ENCODE data around the gene PRMT1. TPM values are rescaled to one million over a fixed set of nuclear protein-coding genes. Genes with fewer than 3 reads are reported as not detected.
"Not testable (repeated sequence)": the region's sequence is repeated elsewhere in the genome, so short reads cannot be mapped to it uniquely, and the experiment has no call there.

Gene PRMT1
- total RNA-seq, 1 experiment from 2014 or later = 633 TPM

GRCh38 chr19:49704888-49705642 is 28.0 kb downstream of the PRMT1 start:
- in situ Hi-C loops (cut with HindIII; ENCODE audit: low sequenced_read_pairs) = no loop called here

GRCh38 chr19:49705919-49706318 is 28.8 kb downstream of the PRMT1 start:
- in situ Hi-C loops (cut with HindIII; ENCODE audit: low sequenced_read_pairs) = no loop called here
- DNase-seq (ENCODE audit: low spot score) = no peak

More at GRCh38 chr19:49704888-49705642, 28.0 kb downstream of the PRMT1 start:
- DNase-seq (ENCODE audit: low spot score) = no peak

- in situ Hi-C loops (cut with HindIII; ENCODE audit: low sequenced_read_pairs) = no loop called here
- DNase-seq (ENCODE audit: low spot score) = no peak
Measured at GRCh38 chr19:49710372-49710951, 33.4 kb downstream of the PRMT1 start.

DNA sequence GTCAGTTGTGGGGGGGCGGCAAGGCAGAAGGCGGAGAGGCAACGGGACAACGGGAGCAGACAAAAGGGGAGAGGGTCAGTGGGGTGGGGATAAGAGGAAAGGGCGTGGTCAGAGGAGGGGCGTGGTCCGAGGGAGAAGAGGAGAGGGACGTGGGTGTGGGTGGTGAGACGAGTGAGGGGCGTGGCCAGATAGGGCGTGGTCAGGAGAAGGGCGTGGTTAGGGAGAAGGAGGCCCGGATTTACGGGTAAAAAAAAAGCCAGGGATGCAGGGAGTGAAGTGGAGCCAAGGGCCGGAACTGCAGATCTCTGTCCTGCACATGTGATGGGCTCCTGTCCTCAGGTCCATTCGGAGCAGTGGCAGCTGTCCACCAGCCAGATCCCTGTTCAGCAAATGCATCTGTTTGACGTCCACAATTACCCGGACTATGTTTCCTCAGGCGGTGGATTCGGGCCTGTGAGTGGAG is 35.4 kb downstream of the PRMT1 start:
- in situ Hi-C loops (cut with HindIII; ENCODE audit: low sequenced_read_pairs) = no loop called here
- peak; percentile 18 for DNase-seq (ENCODE audit: low spot score)

DNA sequence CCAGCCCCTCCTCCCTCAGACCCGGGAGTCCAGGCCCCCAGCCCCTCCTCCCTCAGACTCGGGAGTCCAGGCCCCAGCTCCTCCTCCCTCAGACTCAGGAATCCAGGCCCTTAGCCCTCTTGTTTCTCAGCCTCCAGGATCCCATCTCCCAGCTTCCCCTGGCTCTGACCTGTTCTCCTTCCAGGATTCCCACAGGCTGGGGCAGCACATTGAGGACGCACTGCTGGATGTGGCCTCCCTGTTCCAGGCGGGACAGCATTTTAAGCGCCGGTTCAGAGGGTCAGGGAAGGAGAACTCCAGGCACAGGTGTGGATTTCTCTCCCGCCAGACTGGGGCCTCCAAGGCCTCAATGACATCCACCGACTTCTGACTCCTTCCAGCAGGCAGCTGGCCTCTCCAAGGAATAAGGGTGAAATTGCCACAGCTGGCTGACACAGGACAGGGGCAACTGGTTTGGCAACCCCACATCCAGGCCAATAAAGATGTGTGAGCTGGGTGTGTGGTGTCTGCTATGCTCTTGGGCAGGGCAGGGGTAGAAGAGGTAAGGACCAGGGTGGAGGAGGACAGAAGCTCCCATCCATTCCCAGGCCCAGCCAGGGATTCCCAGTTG is 36.3 kb downstream of the PRMT1 start:
- in situ Hi-C loops (cut with HindIII; ENCODE audit: low sequenced_read_pairs) = no loop called here
- DNase-seq (ENCODE audit: low spot score) = no peak

- DNase-seq (ENCODE audit: low spot score) = no peak
- in situ Hi-C loops (cut with HindIII; ENCODE audit: low sequenced_read_pairs) = no loop called here
Measured at GRCh38 chr19:49716154-49716553, 39.1 kb downstream of the PRMT1 start.

DNA sequence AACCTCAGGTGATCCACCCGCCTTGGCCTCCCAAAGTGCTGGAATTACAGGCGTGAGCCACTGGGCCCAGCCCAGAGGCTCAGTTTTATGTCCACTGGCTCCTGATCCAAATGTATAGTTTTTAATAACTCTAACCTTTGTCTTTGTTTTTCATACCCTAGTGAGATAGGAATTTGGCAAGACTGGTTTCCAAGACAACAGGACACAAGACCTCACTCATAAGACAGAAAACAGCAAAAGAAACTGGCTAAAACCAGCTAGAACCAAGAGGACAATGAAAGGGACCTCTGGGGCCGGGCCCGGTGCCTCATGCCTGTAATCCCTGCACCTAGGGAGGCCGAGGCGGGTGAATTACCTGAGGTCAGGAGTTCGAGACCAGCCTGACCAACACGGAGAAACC is 41.4 kb downstream of the PRMT1 start:
- DNase-seq (ENCODE audit: low spot score) = no peak
- in situ Hi-C loops (cut with HindIII; ENCODE audit: low sequenced_read_pairs) = no loop called here

- no peak for DNase-seq (ENCODE audit: low spot score)
- in situ Hi-C loops (cut with HindIII; ENCODE audit: low sequenced_read_pairs) = no loop called here
Measured at GRCh38 chr19:49718991-49719390, 41.9 kb downstream of the PRMT1 start.

DNA sequence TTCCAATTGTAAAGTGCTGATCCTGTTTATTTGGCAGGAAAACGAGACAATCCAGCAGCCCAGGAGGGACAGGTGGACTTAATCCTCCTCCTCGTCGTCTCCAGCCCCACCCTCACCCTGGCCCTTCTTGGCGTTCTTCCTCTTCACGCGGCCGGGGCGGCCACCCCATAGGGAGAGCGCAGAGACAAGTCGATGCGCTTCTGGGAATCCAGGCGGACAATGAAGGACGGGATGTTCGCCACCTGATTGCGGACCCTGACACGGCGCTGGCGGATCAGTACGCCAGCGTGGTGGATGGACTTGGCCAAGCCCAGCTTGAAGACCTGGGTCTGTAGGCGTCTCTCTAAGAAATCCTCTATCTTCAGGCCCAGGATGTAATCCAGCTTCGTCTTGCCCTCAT is 42.3 kb downstream of the PRMT1 start:
- in situ Hi-C loops (cut with HindIII; ENCODE audit: low sequenced_read_pairs); DNase-seq (ENCODE audit: low spot score): not testable (repeated sequence)

- in situ Hi-C loops (cut with HindIII; ENCODE audit: low sequenced_read_pairs) = no loop called here
- peak; percentile 88 for DNase-seq (ENCODE audit: low spot score)
Measured at GRCh38 chr19:49727217-49728030, 50.4 kb downstream of the PRMT1 start.

DNA sequence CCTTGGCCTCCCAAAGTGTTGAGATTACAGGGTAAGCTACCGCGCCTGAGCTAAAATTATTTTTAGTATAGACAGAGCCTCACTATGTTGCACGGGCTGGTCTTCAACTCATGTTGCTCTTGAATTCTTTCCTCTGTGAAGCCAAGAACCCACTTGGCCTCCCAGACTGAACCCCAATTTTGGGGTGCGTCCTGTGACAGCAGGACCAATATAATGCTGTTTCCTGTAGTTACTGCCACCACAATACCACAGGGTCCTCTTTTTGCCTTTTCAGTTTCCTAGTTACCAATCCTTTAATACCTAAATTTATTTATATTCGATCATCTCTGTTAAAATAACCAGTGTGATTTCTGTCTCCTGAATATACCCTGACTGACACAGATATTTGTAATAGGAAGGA is 53.1 kb downstream of the PRMT1 start:
- in situ Hi-C loops (cut with HindIII; ENCODE audit: low sequenced_read_pairs) = no loop called here
- DNase-seq (ENCODE audit: low spot score) = no peak

Other genes starting within 250 kb of the PRMT1 start
- 3.1 and 7.0 TPM in 2 replicates for gene SLC17A7, start 235.7 kb upstream of the PRMT1 start, total RNA-seq (2014; rRNA removed; shearing (Covaris generic))
- 148 and 183 TPM in 2 replicates for gene PIH1D1, start 225.5 kb upstream of the PRMT1 start, total RNA-seq (2014; rRNA removed; shearing (Covaris generic))
- 50.9 and 65.6 TPM in 2 replicates for gene ALDH16A1, start 224.0 kb upstream of the PRMT1 start, total RNA-seq (2014; rRNA removed; shearing (Covaris generic))
- 0.74 TPM in 1 of 2 replicates, not detected in the other for gene FLT3LG, start 203.1 kb upstream of the PRMT1 start, total RNA-seq (2014; rRNA removed; shearing (Covaris generic))
- 2,624 and 3,787 TPM in 2 replicates for gene RPL13A, start 189.7 kb upstream of the PRMT1 start, total RNA-seq (2014; rRNA removed; shearing (Covaris generic))
- 2,371 and 2,995 TPM in 2 replicates for gene RPS11, start 180.8 kb upstream of the PRMT1 start, total RNA-seq (2014; rRNA removed; shearing (Covaris generic))
- gene FCGRT, start 164.6 kb upstream of the PRMT1 start, total RNA-seq (2014; rRNA removed; shearing (Covaris generic)) = 29.8 and 35.9 TPM in 2 replicates
- 0.74 and 10.8 TPM in 2 replicates for gene RCN3, start 149.3 kb upstream of the PRMT1 start, total RNA-seq (2014; rRNA removed; shearing (Covaris generic))
- 69.6 and 97.3 TPM in 2 replicates for gene NOSIP, start 96.7 kb upstream of the PRMT1 start, total RNA-seq (2014; rRNA removed; shearing (Covaris generic))
- gene PRRG2, start 96.0 kb upstream of the PRMT1 start, total RNA-seq (2014; rRNA removed; shearing (Covaris generic)) = 1.9 TPM in 1 of 2 replicates, not detected in the other
- 0.49 and 3.0 TPM in 2 replicates for gene PRR12, start 86.1 kb upstream of the PRMT1 start, total RNA-seq (2014; rRNA removed; shearing (Covaris generic))
- 116 and 140 TPM in 2 replicates for gene RRAS, start 37.1 kb upstream of the PRMT1 start, total RNA-seq (2014; rRNA removed; shearing (Covaris generic))
- gene SCAF1, start 35.1 kb upstream of the PRMT1 start, total RNA-seq (2014; rRNA removed; shearing (Covaris generic)) = 22.3 and 25.2 TPM in 2 replicates
- 56.7 and 59.6 TPM in 2 replicates for gene IRF3, start 11.4 kb upstream of the PRMT1 start, total RNA-seq (2014; rRNA removed; shearing (Covaris generic))
- gene BCL2L12, start 11.3 kb upstream of the PRMT1 start, total RNA-seq (2014; rRNA removed; shearing (Covaris generic)) = 8.1 and 13.9 TPM in 2 replicates
- gene ADM5, start 12.3 kb downstream of the PRMT1 start, total RNA-seq (2014; rRNA removed; shearing (Covaris generic)) = 1.1 and 1.7 TPM in 2 replicates
- 38.8 and 54.5 TPM in 2 replicates for gene CPT1C, start 13.8 kb downstream of the PRMT1 start, total RNA-seq (2014; rRNA removed; shearing (Covaris generic))
- 0.49 TPM in 1 of 2 replicates, not detected in the other for gene TSKS, start 86.0 kb downstream of the PRMT1 start, total RNA-seq (2014; rRNA removed; shearing (Covaris generic))
- 152 and 155 TPM in 2 replicates for gene AP2A1, start 89.7 kb downstream of the PRMT1 start, total RNA-seq (2014; rRNA removed; shearing (Covaris generic))
- 33.9 and 38.6 TPM in 2 replicates for gene FUZ, start 136.0 kb downstream of the PRMT1 start, total RNA-seq (2014; rRNA removed; shearing (Covaris generic))
- 30.2 and 44.7 TPM in 2 replicates for gene MED25, start 141.0 kb downstream of the PRMT1 start, total RNA-seq (2014; rRNA removed; shearing (Covaris generic))
- gene PTOV1, start 173.9 kb downstream of the PRMT1 start, total RNA-seq (2014; rRNA removed; shearing (Covaris generic)) = 147 and 166 TPM in 2 replicates
- 90.2 and 111 TPM in 2 replicates for gene PNKP, start 190.3 kb downstream of the PRMT1 start, total RNA-seq (2014; rRNA removed; shearing (Covaris generic))
- gene AKT1S1, start 200.1 kb downstream of the PRMT1 start, total RNA-seq (2014; rRNA removed; shearing (Covaris generic)) = 14.0 and 18.0 TPM in 2 replicates
- gene TBC1D17, start 200.4 kb downstream of the PRMT1 start, total RNA-seq (2014; rRNA removed; shearing (Covaris generic)) = 6.5 and 7.6 TPM in 2 replicates
- gene IL4I1, start 219.6 kb downstream of the PRMT1 start, total RNA-seq (2014; rRNA removed; shearing (Covaris generic)) = 0.07 and 0.80 TPM in 2 replicates